ENCODE data around the gene NSMCE4A.

GRCh38 chr10:122021828-122022227, 46.8 kb upstream of the NSMCE4A start:
- TF ChIP-seq CTCF (IDR thresholded peaks at IDR 0.05) (no peak), POLR2A (IDR thresholded peaks at IDR 0.05; ENCODE audit: low read depth) (no peak), POLR2AphosphoS5 (IDR thresholded peaks at IDR 0.05) (peak in 1 of 2 donors; percentile 42)

All from esophagus muscularis mucosa (tissue), 3 donors.